ENCODE data around the gene DAPK1.

- TF ChIP-seq CTCF (IDR thresholded peaks at IDR 0.05) = no peak
- TF ChIP-seq EZH2 (IDR thresholded peaks at IDR 0.05; ENCODE audit: borderline replicate concordance, insufficient read depth, low read depth, low read length, poor library complexity, severe bottlenecking) = no peak
Observed at GRCh38 chr9:87464992-87465378, 32.7 kb upstream of the DAPK1 start.
